ENCODE results near the gene UNC13B.

Gene UNC13B

GRCh38 chr9:35288778-35289177 is 127.0 kb downstream of the UNC13B start:
- Histone ChIP-seq H3K4me3 (ENCODE audit: low read depth, low read length) (no peak overlapping the region), H3K27me3 (ENCODE audit: control insufficient read depth, insufficient read depth, low read length) (no peaks in the 10 kb centered on the region), H3K36me3 (ENCODE audit: control insufficient read depth, insufficient read depth, low read length) (no peaks in the 10 kb centered on the region), H3K9ac (ENCODE audit: low read depth, low read length) (no peak overlapping the region), H3K9me3 (ENCODE audit: control insufficient read depth, insufficient read depth, low read length) (no peaks in the 10 kb centered on the region), H3K4me1 (ENCODE audit: control insufficient read depth, insufficient read depth, low read length) (no peaks in the 10 kb centered on the region)

GRCh38 chr9:35293376-35293964 is 131.7 kb downstream of the UNC13B start:
- no peaks in the 10 kb centered on the region for H3K36me3 ChIP-seq (ENCODE audit: control insufficient read depth, insufficient read depth, low read length)
- no peak overlapping the region for H3K9ac ChIP-seq (ENCODE audit: low read depth, low read length)
- no peak overlapping the region for H3K4me3 ChIP-seq (ENCODE audit: low read depth, low read length)
- no peaks in the 10 kb centered on the region for H3K4me1 ChIP-seq (ENCODE audit: control insufficient read depth, insufficient read depth, low read length)
- no peaks in the 10 kb centered on the region for H3K27me3 ChIP-seq (ENCODE audit: control insufficient read depth, insufficient read depth, low read length)
- H3K9me3 ChIP-seq (ENCODE audit: control insufficient read depth, insufficient read depth, low read length), result no peaks in the 10 kb centered on the region

GRCh38 chr9:35294066-35294465 is 132.3 kb downstream of the UNC13B start:
- H3K9ac ChIP-seq (ENCODE audit: low read depth, low read length), result no peak overlapping the region
- H3K9me3 ChIP-seq (ENCODE audit: control insufficient read depth, insufficient read depth, low read length), result no peaks in the 10 kb centered on the region
- no peaks in the 10 kb centered on the region for H3K4me1 ChIP-seq (ENCODE audit: control insufficient read depth, insufficient read depth, low read length)

GRCh38 chr9:35294556-35294955 is 132.7 kb downstream of the UNC13B start:
- Histone ChIP-seq H3K9me3 (ENCODE audit: control insufficient read depth, insufficient read depth, low read length) (no peaks in the 10 kb centered on the region), H3K27me3 (ENCODE audit: control insufficient read depth, insufficient read depth, low read length) (no peaks in the 10 kb centered on the region), H3K9ac (ENCODE audit: low read depth, low read length) (no peak overlapping the region), H3K4me1 (ENCODE audit: control insufficient read depth, insufficient read depth, low read length) (no peaks in the 10 kb centered on the region), H3K4me3 (ENCODE audit: low read depth, low read length) (no peak overlapping the region), H3K36me3 (ENCODE audit: control insufficient read depth, insufficient read depth, low read length) (no peaks in the 10 kb centered on the region)

More at GRCh38 chr9:35294066-35294465, 132.3 kb downstream of the UNC13B start:
- H3K4me3 ChIP-seq (ENCODE audit: low read depth, low read length), result no peak overlapping the region
- H3K27me3 ChIP-seq (ENCODE audit: control insufficient read depth, insufficient read depth, low read length), result no peaks in the 10 kb centered on the region
- no peaks in the 10 kb centered on the region for H3K36me3 ChIP-seq (ENCODE audit: control insufficient read depth, insufficient read depth, low read length)

- Histone ChIP-seq H3K4me3 (ENCODE audit: low read depth, low read length) (no peak overlapping the region), H3K9me3 (ENCODE audit: control insufficient read depth, insufficient read depth, low read length) (no peaks in the 10 kb centered on the region), H3K9ac (ENCODE audit: low read depth, low read length) (no peak overlapping the region)
Measured at GRCh38 chr9:35295369-35296036, 133.7 kb downstream of the UNC13B start.

GRCh38 chr9:35303567-35303966 is 141.8 kb downstream of the UNC13B start:
- Histone ChIP-seq H3K4me1 (ENCODE audit: control insufficient read depth, insufficient read depth, low read length) (no peaks in the 10 kb centered on the region), H3K36me3 (ENCODE audit: control insufficient read depth, insufficient read depth, low read length) (no peaks in the 10 kb centered on the region), H3K27me3 (ENCODE audit: control insufficient read depth, insufficient read depth, low read length) (no peaks in the 10 kb centered on the region), H3K9ac (ENCODE audit: low read depth, low read length) (no peak overlapping the region), H3K9me3 (ENCODE audit: control insufficient read depth, insufficient read depth, low read length) (no peaks in the 10 kb centered on the region), H3K4me3 (ENCODE audit: low read depth, low read length) (no peak overlapping the region)

More at GRCh38 chr9:35295369-35296036, 133.7 kb downstream of the UNC13B start:
- H3K36me3 ChIP-seq (ENCODE audit: control insufficient read depth, insufficient read depth, low read length), result no peaks in the 10 kb centered on the region
- H3K27me3 ChIP-seq (ENCODE audit: control insufficient read depth, insufficient read depth, low read length), result no peaks in the 10 kb centered on the region
- no peaks in the 10 kb centered on the region for H3K4me1 ChIP-seq (ENCODE audit: control insufficient read depth, insufficient read depth, low read length)

- Histone ChIP-seq H3K36me3 (ENCODE audit: control insufficient read depth, insufficient read depth, low read length) (peaks cover 4% of the 10 kb centered on the region), H3K4me3 (ENCODE audit: low read depth, low read length) (no peak overlapping the region), H3K27me3 (ENCODE audit: control insufficient read depth, insufficient read depth, low read length) (no peaks in the 10 kb centered on the region)
Measured at GRCh38 chr9:35306283-35306682, 144.5 kb downstream of the UNC13B start.

GRCh38 chr9:35308316-35308715 is 146.5 kb downstream of the UNC13B start:
- Histone ChIP-seq H3K27me3 (ENCODE audit: control insufficient read depth, insufficient read depth, low read length) (no peaks in the 10 kb centered on the region), H3K4me3 (ENCODE audit: low read depth, low read length) (no peak overlapping the region), H3K4me1 (ENCODE audit: control insufficient read depth, insufficient read depth, low read length) (no peaks in the 10 kb centered on the region), H3K9me3 (ENCODE audit: control insufficient read depth, insufficient read depth, low read length) (no peaks in the 10 kb centered on the region), H3K9ac (ENCODE audit: low read depth, low read length) (no peak overlapping the region), H3K36me3 (ENCODE audit: control insufficient read depth, insufficient read depth, low read length) (peaks cover 4% of the 10 kb centered on the region)

More at GRCh38 chr9:35306283-35306682, 144.5 kb downstream of the UNC13B start:
- Histone ChIP-seq H3K9ac (ENCODE audit: low read depth, low read length) (no peak overlapping the region), H3K9me3 (ENCODE audit: control insufficient read depth, insufficient read depth, low read length) (no peaks in the 10 kb centered on the region), H3K4me1 (ENCODE audit: control insufficient read depth, insufficient read depth, low read length) (no peaks in the 10 kb centered on the region)

GRCh38 chr9:35311891-35312639 is 150.3 kb downstream of the UNC13B start:
- Histone ChIP-seq H3K27me3 (ENCODE audit: control insufficient read depth, insufficient read depth, low read length) (no peaks in the 10 kb centered on the region), H3K4me1 (ENCODE audit: control insufficient read depth, insufficient read depth, low read length) (no peaks in the 10 kb centered on the region), H3K9ac (ENCODE audit: low read depth, low read length) (no peak overlapping the region), H3K9me3 (ENCODE audit: control insufficient read depth, insufficient read depth, low read length) (no peaks in the 10 kb centered on the region), H3K4me3 (ENCODE audit: low read depth, low read length) (no peak overlapping the region), H3K36me3 (ENCODE audit: control insufficient read depth, insufficient read depth, low read length) (peaks cover 4% of the 10 kb centered on the region)

- Histone ChIP-seq H3K27me3 (ENCODE audit: control insufficient read depth, insufficient read depth, low read length) (no peaks in the 10 kb centered on the region), H3K9me3 (ENCODE audit: control insufficient read depth, insufficient read depth, low read length) (no peaks in the 10 kb centered on the region), H3K36me3 (ENCODE audit: control insufficient read depth, insufficient read depth, low read length) (peaks cover 4% of the 10 kb centered on the region), H3K9ac (ENCODE audit: low read depth, low read length) (no peak overlapping the region), H3K4me3 (ENCODE audit: low read depth, low read length) (no peak overlapping the region), H3K4me1 (ENCODE audit: control insufficient read depth, insufficient read depth, low read length) (no peaks in the 10 kb centered on the region)
Measured at GRCh38 chr9:35313460-35313859, 151.7 kb downstream of the UNC13B start.

GRCh38 chr9:35313916-35314315 is 152.1 kb downstream of the UNC13B start:
- Histone ChIP-seq H3K9me3 (ENCODE audit: control insufficient read depth, insufficient read depth, low read length) (no peaks in the 10 kb centered on the region), H3K27me3 (ENCODE audit: control insufficient read depth, insufficient read depth, low read length) (no peaks in the 10 kb centered on the region), H3K36me3 (ENCODE audit: control insufficient read depth, insufficient read depth, low read length) (peaks cover 4% of the 10 kb centered on the region), H3K9ac (ENCODE audit: low read depth, low read length) (no peak overlapping the region), H3K4me3 (ENCODE audit: low read depth, low read length) (no peak overlapping the region), H3K4me1 (ENCODE audit: control insufficient read depth, insufficient read depth, low read length) (no peaks in the 10 kb centered on the region)

- no peaks in the 10 kb centered on the region for H3K27me3 ChIP-seq (ENCODE audit: control insufficient read depth, insufficient read depth, low read length)
- H3K36me3 ChIP-seq (ENCODE audit: control insufficient read depth, insufficient read depth, low read length), result no peaks in the 10 kb centered on the region
- no peaks in the 10 kb centered on the region for H3K9me3 ChIP-seq (ENCODE audit: control insufficient read depth, insufficient read depth, low read length)
- no peak overlapping the region for H3K9ac ChIP-seq (ENCODE audit: low read depth, low read length)
- H3K4me1 ChIP-seq (ENCODE audit: control insufficient read depth, insufficient read depth, low read length), result no peaks in the 10 kb centered on the region
- H3K4me3 ChIP-seq (ENCODE audit: low read depth, low read length), result no peak overlapping the region
Measured at GRCh38 chr9:35318741-35319140, 156.9 kb downstream of the UNC13B start.
